PC-9 (cell line): ENCODE measurements around the gene GTF3C4. TPM values are rescaled to one million over a fixed set of nuclear protein-coding genes. Genes with fewer than 3 reads are reported as not detected.

Source experiments
- BruUV-seq: library from RNA; stranded (reverse); fragments of 400-500 nt; replicated peaks from 2 replicates; lab custom pipeline; 2021; lab: Mats Ljungman, UMichigan
- CTCF ChIA-PET: fragments of 300-600 bp; sonication (Branson Sonifier 250); formaldehyde crosslinking; loops from one replicate; lab custom pipeline; 2022; ENCODE audit warnings: antibody characterized with exemption; lab: Charles Lee
- POLR2A ChIA-PET: fragments of 300-600 bp; sonication (Branson Sonifier 250); formaldehyde crosslinking; loops from one replicate; lab custom pipeline; 2022; ENCODE audit warnings: antibody characterized with exemption; ENCODE audit not compliant: unreplicated experiment; lab: Charles Lee
- DNase-seq, 2 experiments: peaks; one replicate each; pipeline versions ENCODE4 v3.0.0 to v3.0.0-alpha.2; 2015 to 2022; ENCODE audit warnings: mixed read lengths in 1 of 2
- H2AFZ ChIP-seq: fragments of 200-600 bp; sonication (generic); 2 replicates; pipeline ENCODE4 v1.8.1; 2017; ENCODE audit warnings: antibody characterized with exemption
- H3F3A ChIP-seq: fragments of 200-600 bp; sonication (generic); 2 replicates; pipeline ENCODE4 v1.8.1; 2017; ENCODE audit warnings: antibody characterized with exemption, mild to moderate bottlenecking, low read depth; ENCODE audit not compliant: insufficient read depth
- H3K27ac ChIP-seq: fragments of 200-600 bp; sonication (generic); 2 replicates; pipeline ENCODE4 v1.6.1; 2016; ENCODE audit warnings: mixed run types
- H3K27me3 ChIP-seq: fragments of 200-600 bp; sonication (generic); 2 replicates; pipeline ENCODE4 v1.6.1; 2016; ENCODE audit warnings: low read depth, mixed run types; ENCODE audit not compliant: insufficient read depth
- H3K36me3 ChIP-seq: fragments of 200-600 bp; sonication (generic); 2 replicates; pipeline ENCODE4 v1.6.1; 2016; ENCODE audit warnings: low read depth, mixed run types
- H3K4me1 ChIP-seq: fragments of 200-600 bp; sonication (generic); replicated peaks from 2 replicates; pipeline ENCODE4 v1.6.1; 2016; ENCODE audit warnings: mixed run types; ENCODE audit not compliant: insufficient read depth
- H3K4me2 ChIP-seq: fragments of 200-600 bp; sonication (generic); 2 replicates; pipeline ENCODE4 v1.6.1; 2017; ENCODE audit warnings: mixed run types
- H3K4me3 ChIP-seq: fragments of 200-600 bp; sonication (generic); 2 replicates; pipeline ENCODE4 v1.6.1; 2016; ENCODE audit warnings: mixed run types
- H3K79me2 ChIP-seq: fragments of 200-600 bp; sonication (generic); 2 replicates; pipeline ENCODE4 v1.6.1; 2017; ENCODE audit warnings: low read depth, mixed run types
- H3K9me2 ChIP-seq: fragments of 200-600 bp; sonication (generic); 2 replicates; pipeline ENCODE4 v1.8.1; 2017; ENCODE audit warnings: mild to moderate bottlenecking; ENCODE audit not compliant: insufficient read depth
- H3K9me3 ChIP-seq: fragments of 200-600 bp; sonication (generic); 2 replicates; pipeline ENCODE4 v1.8.1; 2016; ENCODE audit warnings: low read depth; ENCODE audit not compliant: insufficient read depth
- H4K20me1 ChIP-seq: fragments of 200-600 bp; sonication (generic); 2 replicates; pipeline ENCODE4 v1.8.1; 2017; ENCODE audit not compliant: insufficient read depth
- EZH2 ChIP-seq: fragments of 200-600 bp; sonication (generic); IDR thresholded peaks from 2 replicates; pipeline ENCODE4 v1.8.0; 2017; ENCODE audit warnings: antibody characterized with exemption, low read depth
- intact Hi-C: fragments of 100-400 bp; cut with micrococcal nuclease; formaldehyde crosslinking; loops from one replicate; pipeline ENCODE4 v1.10.0; 2022; ENCODE audit not compliant: unreplicated experiment
- total RNA-seq: library from RNA; stranded (reverse); gene quantifications from 2 replicates; pipeline ENCODE4 v1.2.3, GENCODE V29; 2021
- TF ChIP-seq, protein P1 (sequence below): fragments of 200-600 bp; sonication (generic); conservative IDR thresholded peaks from 2 replicates; pipeline ENCODE4 v1.6.1; 2017; ENCODE audit warnings: mixed run types, antibody characterized with exemption, mild to moderate bottlenecking, moderate library complexity

Gene GTF3C4
- total RNA-seq, 1 experiment from 2014 or later: 24.7 TPM

DNA sequence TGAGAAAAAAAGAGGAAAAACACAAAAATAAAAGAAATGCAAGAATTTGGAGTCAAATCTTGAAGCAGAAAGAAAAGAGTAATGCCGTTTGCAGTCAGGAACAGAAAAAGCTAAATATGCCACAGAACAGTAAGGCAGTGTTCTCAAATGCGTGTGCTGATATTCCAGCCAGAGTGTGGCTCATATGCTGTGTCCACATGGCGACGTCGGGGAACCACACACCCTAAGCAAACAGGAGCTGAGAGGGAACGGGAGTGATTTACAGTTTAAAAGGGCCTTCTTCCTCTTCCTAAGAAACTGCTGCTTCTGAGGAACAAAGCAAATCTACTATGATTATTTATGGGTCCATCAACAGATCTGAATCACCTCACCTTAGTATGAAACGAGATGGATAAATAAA, 43.2 kb upstream of the GTF3C4 start:
- H3K27me3 ChIP-seq: no peaks in the 10 kb centered on the region
- H3K4me2 ChIP-seq: no peak overlapping the region
- H4K20me1 ChIP-seq: no peaks in the 10 kb centered on the region
- intact Hi-C loops: no loop called here
- ChIA-PET CTCF (no interaction called here), POLR2A (no interaction called here)
- H3K4me3 ChIP-seq: no peak overlapping the region
- no peaks in the 10 kb centered on the region for H3K79me2 ChIP-seq
- H3K36me3 ChIP-seq: peaks cover 5% of the 10 kb centered on the region; the same call in 1 of the 2 replicates
- H3K4me1 ChIP-seq: no peaks in the 10 kb centered on the region
- no peak for DNase-seq
- no TSS peak for BruUV-seq
- TF ChIP-seq, protein P1, sequence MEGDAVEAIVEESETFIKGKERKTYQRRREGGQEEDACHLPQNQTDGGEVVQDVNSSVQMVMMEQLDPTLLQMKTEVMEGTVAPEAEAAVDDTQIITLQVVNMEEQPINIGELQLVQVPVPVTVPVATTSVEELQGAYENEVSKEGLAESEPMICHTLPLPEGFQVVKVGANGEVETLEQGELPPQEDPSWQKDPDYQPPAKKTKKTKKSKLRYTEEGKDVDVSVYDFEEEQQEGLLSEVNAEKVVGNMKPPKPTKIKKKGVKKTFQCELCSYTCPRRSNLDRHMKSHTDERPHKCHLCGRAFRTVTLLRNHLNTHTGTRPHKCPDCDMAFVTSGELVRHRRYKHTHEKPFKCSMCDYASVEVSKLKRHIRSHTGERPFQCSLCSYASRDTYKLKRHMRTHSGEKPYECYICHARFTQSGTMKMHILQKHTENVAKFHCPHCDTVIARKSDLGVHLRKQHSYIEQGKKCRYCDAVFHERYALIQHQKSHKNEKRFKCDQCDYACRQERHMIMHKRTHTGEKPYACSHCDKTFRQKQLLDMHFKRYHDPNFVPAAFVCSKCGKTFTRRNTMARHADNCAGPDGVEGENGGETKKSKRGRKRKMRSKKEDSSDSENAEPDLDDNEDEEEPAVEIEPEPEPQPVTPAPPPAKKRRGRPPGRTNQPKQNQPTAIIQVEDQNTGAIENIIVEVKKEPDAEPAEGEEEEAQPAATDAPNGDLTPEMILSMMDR: no peak
- no peak for TF ChIP-seq EZH2
- no peak overlapping the region for H2AFZ ChIP-seq
- H3F3A ChIP-seq: no peaks in the 10 kb centered on the region
- H3K9me2 ChIP-seq: no peaks in the 10 kb centered on the region
- H3K9me3 ChIP-seq: no peaks in the 10 kb centered on the region
- H3K27ac ChIP-seq: no peak overlapping the region

DNA sequence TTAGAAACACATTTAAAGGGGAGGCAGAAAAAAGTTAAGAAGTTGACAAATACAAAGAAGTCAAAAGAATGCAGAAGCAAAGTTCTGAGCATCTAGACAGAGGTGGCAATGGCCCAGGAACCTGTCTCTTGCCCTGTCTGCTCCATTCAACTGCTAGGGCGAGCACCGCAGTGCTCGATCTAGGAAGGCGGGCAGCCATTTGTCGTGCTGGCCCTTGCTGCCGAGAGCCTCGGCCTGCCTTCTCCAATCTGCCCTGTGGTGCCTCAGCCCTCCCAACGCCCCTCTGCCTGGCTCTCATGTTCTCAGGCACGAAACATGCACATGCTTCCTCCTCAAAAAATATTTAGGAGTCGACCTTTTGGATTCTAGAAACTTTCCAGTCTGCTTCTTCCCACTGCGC, 42.7 kb upstream of the GTF3C4 start:
- Histone ChIP-seq H4K20me1 (no peaks in the 10 kb centered on the region), H3K4me3 (no peak overlapping the region), H3K9me2 (no peaks in the 10 kb centered on the region), H3K4me2 (no peak overlapping the region), H3K27ac (no peak overlapping the region), H2AFZ (no peak overlapping the region), H3K36me3 (peaks cover 5% of the 10 kb centered on the region; the same call in 1 of the 2 replicates), H3F3A (no peaks in the 10 kb centered on the region), H3K4me1 (no peaks in the 10 kb centered on the region), H3K79me2 (no peaks in the 10 kb centered on the region), H3K27me3 (no peaks in the 10 kb centered on the region), H3K9me3 (no peaks in the 10 kb centered on the region)
- DNase-seq: no peak
- intact Hi-C loops: no loop called here
- POLR2A ChIA-PET: no interaction called here
- TF ChIP-seq, protein P1: no peak
- no peak for TF ChIP-seq EZH2
- CTCF ChIA-PET: no interaction called here
- no TSS peak for BruUV-seq

DNA sequence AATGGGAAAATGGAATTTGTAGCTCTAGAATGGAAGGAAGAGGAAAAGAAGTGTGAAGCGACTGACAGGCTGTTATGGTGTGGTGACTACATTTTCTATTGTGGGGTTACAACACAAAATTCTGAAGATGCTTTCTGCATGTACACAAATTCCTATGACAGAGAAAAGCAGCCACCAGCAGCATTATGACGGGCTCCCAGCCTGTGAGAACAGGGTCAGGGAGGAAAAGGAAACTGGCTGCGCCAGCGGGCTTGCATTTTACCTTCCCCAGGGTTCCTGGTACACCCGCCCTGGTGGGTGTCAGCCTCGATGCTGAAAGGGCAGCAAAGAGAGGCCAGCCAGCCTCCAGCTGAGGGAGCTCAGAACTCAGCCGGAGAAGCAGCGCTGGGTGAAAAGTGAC, 41.5 kb upstream of the GTF3C4 start:
- no peak for TF ChIP-seq EZH2
- TF ChIP-seq, protein P1: no peak
- Histone ChIP-seq H3K79me2 (no peaks in the 10 kb centered on the region), H3K4me1 (no peaks in the 10 kb centered on the region), H3K27me3 (no peaks in the 10 kb centered on the region), H3K9me2 (no peaks in the 10 kb centered on the region), H3K4me3 (no peak overlapping the region), H3K9me3 (no peaks in the 10 kb centered on the region), H3K27ac (no peak overlapping the region), H3K36me3 (peaks cover 5% of the 10 kb centered on the region; the same call in 1 of the 2 replicates), H2AFZ (no peak overlapping the region), H3F3A (no peaks in the 10 kb centered on the region), H3K4me2 (no peak overlapping the region), H4K20me1 (no peaks in the 10 kb centered on the region)
- ChIA-PET CTCF (no interaction called here), POLR2A (no interaction called here)
- BruUV-seq: no TSS peak
- no peak for DNase-seq
- intact Hi-C loops: no loop called here
